Measurements from ENCODE around the gene SCRN3.

Gene SCRN3

GRCh38 chr2:174442546-174443510 lies 47.3 kb downstream of the SCRN3 start:
- no peak for TF ChIP-seq CTCF (IDR thresholded peaks at IDR 0.05; ENCODE audit: low read depth, low read length)
- no peak overlapping the region for H3K4me3 ChIP-seq (ENCODE audit: low read depth, low read length)

- TF ChIP-seq CTCF (IDR thresholded peaks at IDR 0.05; ENCODE audit: low read depth, low read length) = no peak
Observed at GRCh38 chr2:174444761-174445160, 49.2 kb downstream of the SCRN3 start.

GRCh38 chr2:174445248-174445647 lies 49.7 kb downstream of the SCRN3 start:
- H3K4me3 ChIP-seq (ENCODE audit: low read depth, low read length) = no peak overlapping the region
- no peak for TF ChIP-seq CTCF (IDR thresholded peaks at IDR 0.05; ENCODE audit: low read depth, low read length)

More at GRCh38 chr2:174444761-174445160, 49.2 kb downstream of the SCRN3 start:
- no peak overlapping the region for H3K4me3 ChIP-seq (ENCODE audit: low read depth, low read length)

GRCh38 chr2:174446531-174446930 lies 51.0 kb downstream of the SCRN3 start:
- no peak for TF ChIP-seq CTCF (IDR thresholded peaks at IDR 0.05; ENCODE audit: low read depth, low read length)

GRCh38 chr2:174449033-174449432 lies 53.5 kb downstream of the SCRN3 start:
- H3K4me3 ChIP-seq (ENCODE audit: low read depth, low read length) = no peak overlapping the region
- no peak for TF ChIP-seq CTCF (IDR thresholded peaks at IDR 0.05; ENCODE audit: low read depth, low read length)

More at GRCh38 chr2:174446531-174446930, 51.0 kb downstream of the SCRN3 start:
- H3K4me3 ChIP-seq (ENCODE audit: low read depth, low read length) = no peak overlapping the region

GRCh38 chr2:174450021-174450816 lies 54.7 kb downstream of the SCRN3 start:
- TF ChIP-seq CTCF (IDR thresholded peaks at IDR 0.05; ENCODE audit: low read depth, low read length) = no peak
- H3K4me3 ChIP-seq (ENCODE audit: low read depth, low read length) = no peak overlapping the region

Data from WI38 (cell line).